Fibroblast of mammary gland (primary cell): Measurements from ENCODE around the gene IMPDH2.
A peak's percentile ranks its signal among the peaks of the same experiment; 100 is the strongest.

Experiments
- DNase-seq: peaks from one replicate; pipeline ENCODE4 v3.0.0-alpha.2; 2010; ENCODE audit warnings: low read depth
- H3K4me3 ChIP-seq: 2 replicates; pipeline ENCODE4 v1.5.1; 2011; ENCODE audit warnings: low read depth, mild to moderate bottlenecking, low read length, moderate library complexity; ENCODE audit not compliant: control insufficient read depth
- CTCF ChIP-seq: conservative IDR thresholded peaks from 2 replicates; pipeline ENCODE4 v1.5.1; 2011; ENCODE audit warnings: low read depth, low read length, inconsistent platforms; ENCODE audit not compliant: control insufficient read depth, insufficient read depth

IMPDH2 gene

DNA sequence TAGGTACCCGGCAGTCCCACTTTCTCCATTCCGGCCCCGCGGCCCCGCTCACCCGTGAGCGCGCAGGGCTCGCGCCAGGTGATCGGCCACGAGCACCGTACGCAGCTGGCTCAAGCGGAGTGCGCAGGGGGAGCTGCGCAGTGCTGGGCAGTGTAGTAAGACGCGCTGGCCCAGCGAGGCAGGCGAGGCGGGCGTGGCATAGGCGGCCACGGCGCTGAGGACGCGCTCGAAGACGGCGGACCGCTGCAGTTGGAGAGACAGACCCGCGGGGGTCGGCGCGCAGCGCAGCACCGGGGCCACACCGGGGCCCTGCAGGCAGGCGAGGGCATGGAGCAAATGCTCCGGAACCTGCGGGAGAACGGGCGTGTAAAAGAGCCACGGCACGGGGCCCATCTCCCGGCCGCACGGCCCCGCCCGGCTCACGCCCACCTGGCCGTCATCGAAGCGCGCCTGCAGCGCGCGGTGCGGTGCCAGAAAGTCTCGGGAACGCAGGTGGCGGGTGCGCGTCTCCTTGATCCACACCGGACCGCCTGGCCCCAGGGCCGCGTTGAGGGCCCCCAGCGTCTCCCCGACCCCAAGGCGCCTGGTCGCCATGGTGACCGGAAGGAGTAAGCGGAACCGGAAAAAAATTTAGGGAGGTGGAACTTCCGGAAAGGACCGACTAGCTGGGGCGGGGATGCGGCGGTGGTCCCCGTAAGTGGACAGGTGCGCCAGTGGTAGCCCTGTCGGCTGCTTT lies 11.1 kb downstream of the IMPDH2 start, which contains the start of gene DALRD3:
Gene DALRD3 (minus strand): TSS at position 610 of the 736 bp plus-strand sequence. CDS start 16 bp downstream, at position 594.
- peak; percentile 42 for DNase-seq

DNA sequence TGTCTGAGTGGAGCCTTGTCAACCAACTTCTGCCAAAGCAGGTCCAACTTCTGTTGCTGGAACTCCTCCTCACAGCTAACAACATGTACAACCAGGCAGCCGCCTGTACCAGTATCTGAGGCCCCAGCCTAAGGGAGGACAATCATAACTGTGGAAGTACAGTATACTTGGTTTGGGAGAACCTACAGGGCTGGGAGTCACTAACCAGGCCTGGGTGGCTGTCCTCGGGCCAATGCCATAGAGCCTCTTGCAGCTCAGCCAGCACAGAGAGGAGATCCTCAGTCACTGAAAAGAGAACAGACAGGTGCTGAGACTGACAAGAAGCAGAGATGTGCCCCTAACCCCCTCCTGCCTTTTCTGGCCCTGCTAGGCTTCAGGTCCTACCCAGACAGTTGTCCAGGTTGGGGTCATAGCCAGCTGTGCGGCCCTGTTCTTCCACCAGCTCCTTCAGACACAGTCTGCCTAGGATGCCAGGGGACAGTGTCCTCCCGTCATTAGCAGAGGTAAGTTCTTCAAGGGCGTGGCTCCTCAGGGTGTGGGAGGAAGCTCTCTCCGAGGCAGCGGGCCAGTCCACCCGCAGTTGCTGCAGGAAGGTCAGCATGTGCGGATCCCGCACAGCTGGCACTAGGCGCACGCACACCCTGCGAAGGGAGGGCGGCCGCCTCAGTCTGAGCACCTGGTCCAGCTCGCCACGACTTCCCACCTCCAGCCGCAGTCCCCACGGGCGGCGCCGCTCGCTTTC lies 11.8 kb downstream of the IMPDH2 start:
- peak overlapping the region; percentile 74 for H3K4me3 ChIP-seq
- DNase-seq = no peak
- no peak for TF ChIP-seq CTCF

More for the DNA sequence above, 11.1 kb downstream of the IMPDH2 start, which contains the start of gene DALRD3:
- H3K4me3 ChIP-seq = peak within 1 kb of the TSS; percentile 74
- TF ChIP-seq CTCF = no peak

DNA sequence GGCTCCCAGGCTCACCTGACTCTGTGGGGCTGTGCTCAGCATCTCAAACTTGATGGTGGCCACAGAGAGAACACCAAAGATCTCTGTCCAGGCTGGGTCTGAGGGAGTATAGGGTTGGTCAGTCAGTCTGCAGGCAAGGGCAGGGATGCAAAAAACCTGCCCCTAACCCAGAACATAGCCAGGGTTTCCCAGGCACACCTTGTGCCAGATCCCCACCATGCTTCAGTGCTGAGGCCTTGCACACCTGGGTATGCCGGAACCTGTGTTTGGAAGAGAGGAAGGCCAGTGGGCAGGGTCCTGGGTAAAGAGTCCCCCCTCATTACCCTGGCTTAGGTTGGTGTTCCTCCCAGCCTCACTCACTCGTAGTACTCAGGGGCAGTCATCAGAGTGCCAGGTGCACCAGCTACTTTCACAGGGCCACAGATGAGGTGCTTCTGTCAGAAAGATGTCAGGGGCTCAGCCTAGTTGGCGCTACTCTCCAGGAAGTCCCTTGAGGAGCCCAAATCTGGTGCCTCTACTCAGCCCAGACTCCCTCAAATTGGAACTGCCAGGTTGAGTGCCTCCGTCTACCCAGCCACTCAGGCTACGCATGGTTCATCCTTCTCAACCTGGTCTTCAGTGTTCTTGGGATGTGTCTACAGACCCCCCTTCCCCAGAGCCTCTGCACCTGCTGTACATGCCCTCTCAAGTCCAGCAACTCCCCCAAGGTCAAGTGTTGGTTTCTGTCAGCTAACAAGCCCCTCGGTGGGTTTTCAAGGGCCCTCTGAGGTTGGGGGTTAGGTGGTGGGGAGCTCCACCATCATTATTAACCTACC lies 12.6 kb downstream of the IMPDH2 start:
- no peak for DNase-seq
- no peak overlapping the region for H3K4me3 ChIP-seq
- TF ChIP-seq CTCF = no peak

DNA sequence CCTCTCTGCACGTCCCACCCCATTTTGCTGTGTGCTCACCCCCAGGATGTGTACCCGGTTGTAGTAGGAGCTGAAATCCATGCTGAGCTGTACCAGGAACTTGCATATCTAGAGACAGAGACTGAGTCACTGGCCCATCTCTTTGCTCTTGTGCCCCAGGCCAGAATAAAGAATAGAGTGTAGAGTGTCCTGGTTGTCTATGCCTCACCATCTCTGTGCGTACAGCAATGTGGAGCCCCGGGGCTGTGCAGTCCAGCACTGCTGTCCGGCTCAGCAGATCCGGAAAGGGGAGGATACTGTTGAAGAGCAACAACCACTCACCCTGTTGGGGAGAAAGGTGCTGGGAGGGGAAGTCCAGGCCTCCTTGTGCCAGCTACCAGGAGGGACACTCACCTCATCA lies 13.4 kb downstream of the IMPDH2 start:
- no peak overlapping the region for H3K4me3 ChIP-seq
- TF ChIP-seq CTCF = no peak
- DNase-seq = no peak

GRCh38 chr3:49015072-49015471 lies 14.1 kb downstream of the IMPDH2 start:
- no peak for DNase-seq
- no peak overlapping the region for H3K4me3 ChIP-seq
- TF ChIP-seq CTCF = no peak
